ENCODE measurements around the gene PAOX. TPM values are rescaled to one million over a fixed set of nuclear protein-coding genes. Genes with fewer than 3 reads are reported as not detected.

The PAOX gene
- total and polyA plus RNA-seq, 2 of the 13 experiments (the other 11 are each of a cell fraction or from before 2014, with no cell fraction given), result 0.49 to 0.77 TPM

- TF ChIP-seq HIVEP1 (CRISPR knock-in tag; IDR thresholded peaks at IDR 0.05) (peak; percentile 78; the same call in 1 of the 2 replicates), ATF3 (CRISPR knock-in tag; IDR thresholded peaks at IDR 0.05) (no peak), REXO4 (CRISPR knock-in tag; IDR thresholded peaks at IDR 0.05; ENCODE audit: borderline replicate concordance) (no peak), ZNF281 (CRISPR knock-in tag; IDR thresholded peaks at IDR 0.05; ENCODE audit: borderline replicate concordance) (peak; percentile 31; the same call in 1 of the 2 replicates), U2AF2 (IDR thresholded peaks at IDR 0.05; ENCODE audit: low read depth, low read length) (no peak), ZNF607 (CRISPR knock-in tag; IDR thresholded peaks at IDR 0.05; ENCODE audit: borderline replicate concordance) (no peak), ZNF335 (CRISPR knock-in tag; IDR thresholded peaks at IDR 0.05) (no peak), RXRA (CRISPR knock-in tag; IDR thresholded peaks at IDR 0.05) (peak; percentile 83), JARID2 (CRISPR knock-in tag; IDR thresholded peaks at IDR 0.05; ENCODE audit: insufficient replicate concordance) (no peak), ZNF841 (CRISPR knock-in tag; IDR thresholded peaks at IDR 0.05; ENCODE audit: borderline replicate concordance) (no peak), TEAD2 (CRISPR knock-in tag; IDR thresholded peaks at IDR 0.05) (no peak), HNF4G (IDR thresholded peaks at IDR 0.05; ENCODE audit: borderline replicate concordance, low read depth, low read length) (peak; percentile 99), HNF4G (CRISPR knock-in tag; IDR thresholded peaks at IDR 0.05; ENCODE audit: borderline replicate concordance, low read depth) (peak; percentile 97), ATF5 (CRISPR knock-in tag; IDR thresholded peaks at IDR 0.05; ENCODE audit: low read depth) (no peak), ZNF639 (CRISPR knock-in tag; conservative IDR thresholded peaks at IDR 0.05) (no peak), ZNF746 (CRISPR knock-in tag; IDR thresholded peaks at IDR 0.05) (peak; percentile 62; the same call in 1 of the 2 replicates), PLSCR1 (CRISPR knock-in tag; IDR thresholded peaks at IDR 0.05; ENCODE audit: borderline replicate concordance) (no peak), HMGA1 (CRISPR knock-in tag; conservative IDR thresholded peaks at IDR 0.05) (no peak), KLF13 (CRISPR knock-in tag; IDR thresholded peaks at IDR 0.05) (no peak), PRPF4 (IDR thresholded peaks at IDR 0.05; ENCODE audit: low read depth, low read length, poor library complexity, severe bottlenecking) (no peak)
These were observed 588 bp upstream of the PAOX start (continued) for GRCh38 chr10:133378251-133379096.

Data from HepG2 (cell line).